Right cardiac atrium (tissue), 5 donors: ENCODE results near the gene PACSIN1. TPM values are rescaled to one million over a fixed set of nuclear protein-coding genes. Genes with fewer than 3 reads are reported as not detected.
A peak's percentile ranks its signal among the peaks of the same experiment; 100 is the strongest.

Experiments used
- ATAC-seq, 2 donors: fragments of 200-7000 bp; cut with Tn5 transposase; one replicate each; pipeline versions ENCODE4 v1.8.0 to v1.9.1; 2020; ENCODE audit warnings: moderate library complexity in 2 of 2, mild to moderate bottlenecking in 1 of 2
- DNase-seq, 3 donors: peaks; one replicate each; pipeline ENCODE4 v3.0.0-alpha.2; 2020
- H3K27ac ChIP-seq: one replicate; pipeline ENCODE4 v1.5.1; 2013; ENCODE audit warnings: mild to moderate bottlenecking, low read length, control low read depth, moderate library complexity
- H3K27me3 ChIP-seq: one replicate; pipeline ENCODE4 v1.6.1; 2013; ENCODE audit not compliant: control insufficient read depth, insufficient read depth
- H3K4me1 ChIP-seq: one replicate; pipeline ENCODE4 v1.6.1; 2013; ENCODE audit warnings: low read length; ENCODE audit not compliant: control insufficient read depth, insufficient read depth
- H3K4me3 ChIP-seq: one replicate; pipeline ENCODE4 v1.5.1; 2013; ENCODE audit warnings: low read length, control low read depth
- H3K9me3 ChIP-seq: one replicate; pipeline ENCODE4 v1.6.1; 2013; ENCODE audit warnings: low read length; ENCODE audit not compliant: control insufficient read depth
- WGBS: extraction: QIAGEN DNeasy Blood & Tissue Kit; methylation state at CpG from one replicate; pipeline ENCODE4 v1.1.7; 2013; 5-methylcytosine and 5-hydroxymethylcytosine counted together
- intact Hi-C, 4 donors: fragments of 100-400 bp; cut with DNase I; formaldehyde crosslinking; loops; one replicate each; pipeline versions ENCODE4 v1.11.0 to v1.14.0; 2022 to 2023
- long read RNA-seq, 4 donors: library from polyadenylated mRNA; unstranded; transcript quantifications; one replicate each; pipeline ENCODE4 v2.0.0, GENCODE V29; 2020 to 2021
- polyA plus RNA-seq: library from polyadenylated mRNA; stranded (reverse); fragments of 200-250 nt; gene quantifications from one replicate; pipeline ENCODE4 v1.2.3, GENCODE V29; 2013
- total RNA-seq, 4 donors: library from RNA; stranded (reverse); fragmentation: NEBNext Ultra II Directional; extraction: Animal tissue kit (Norgen Biotek cat#: 25700); gene quantifications; one replicate each; pipeline ENCODE4 v1.2.1, GENCODE V29; 2021
- donor health status: healthy with polysubstance abuse.
- donor health status: DM: no; HTN: yes; CAD: no.
- donor health status: DM: no; HTN: no; CAD: no.
- donor health status: DM: no; HTN: yes; CAD: no; lungs with severe emphysema.
- donor health status: DM: yes; HTN: yes; CAD: no.

PACSIN1 gene
- 10 to 100 TPM in 1 of 4 donors, 1 to 10 TPM in 3; 2.5 to 11.9 (median 9.8) TPM for total RNA-seq
- polyA plus RNA-seq = 14.0 TPM
- long read RNA-seq, donor 1, full-length matches to known transcripts = 7 of 31 reads
- long read RNA-seq, donor 1, partial matches to known transcripts = 24 of 31 reads
- long read RNA-seq, donor 1, other reads (novel, unspliced or antisense) = 0 of 31 reads
- long read RNA-seq, donor 2, full-length matches to known transcripts = 10 of 21 reads
- long read RNA-seq, donor 2, partial matches to known transcripts = 11 of 21 reads
- long read RNA-seq, donor 2, other reads (novel, unspliced or antisense) = 0 of 21 reads
- long read RNA-seq, donor 3, full-length matches to known transcripts = 1 of 7 reads
- long read RNA-seq, donor 3, partial matches to known transcripts = 6 of 7 reads
- long read RNA-seq, donor 3, other reads (novel, unspliced or antisense) = 0 of 7 reads
- long read RNA-seq, donor 4, full-length matches to known transcripts = 6 of 15 reads
- long read RNA-seq, donor 4, partial matches to known transcripts = 9 of 15 reads
- long read RNA-seq, donor 4, other reads (novel, unspliced or antisense) = 0 of 15 reads

GRCh38 chr6:34465531-34466241 is at the start of gene PACSIN1:
TSS of gene PACSIN1 (plus strand) at chr6:34466076. CDS start at chr6:34526306, 60,230 bp downstream.
- ATAC-seq = peak; percentile 53 to 56

GRCh38 chr6:34416877-34417371 is 49.0 kb upstream of the PACSIN1 start:
- peak overlapping the region; percentile 26 for H3K27ac ChIP-seq
- H3K4me1 ChIP-seq = no peaks in the 10 kb centered on the region
- H3K27me3 ChIP-seq = no peaks in the 10 kb centered on the region
- DNase-seq (no peak), ATAC-seq (no peak)
- intact Hi-C loops = loop anchor here in 3 of 4 donors (2.0 to 5.0 kb wide), 3 partner anchors 170 to 220 kb away; partner anchors contain the start of gene SMIM29 (in 1 of the 3)
- H3K9me3 ChIP-seq = no peaks in the 10 kb centered on the region
- 67% methylated on average over 7 of the region's 7 CpGs for WGBS
- H3K4me3 ChIP-seq = no peak overlapping the region

More at GRCh38 chr6:34465531-34466241, at the start of gene PACSIN1:
- H3K27ac ChIP-seq = no peak within 1 kb of the TSS
- H3K9me3 ChIP-seq = no peaks in the 10 kb centered on the region
- intact Hi-C loops = loop anchor here in 3 of 4 donors (10.0 kb wide), 1 partner anchor 139 kb away; no protein-coding TSS in a partner anchor
- peak within 1 kb of the TSS; percentile 30 for H3K4me3 ChIP-seq
- WGBS = 2% methylated on average over 63 of the region's 67 CpGs
- H3K27me3 ChIP-seq = no peaks in the 10 kb centered on the region
- no peaks in the 10 kb centered on the region for H3K4me1 ChIP-seq
- peak in 2 of 3 donors; percentile 54 to 63 for DNase-seq

- intact Hi-C loops = loop anchor here in 2 of 4 donors (5.0 kb wide), 2 partner anchors 171 to 221 kb away; partner anchors contain the start of gene SMIM29 (in 1 of the 2)
- 82% methylated on average over 5 of the region's 5 CpGs for WGBS
- no peak for ATAC-seq
Measured at GRCh38 chr6:34418367-34418766, 47.5 kb upstream of the PACSIN1 start.

GRCh38 chr6:34423254-34423653 is 42.6 kb upstream of the PACSIN1 start:
- Histone ChIP-seq H3K4me1 (peaks cover 3% of the 10 kb centered on the region), H3K27ac (no peak overlapping the region), H3K27me3 (no peaks in the 10 kb centered on the region), H3K4me3 (no peak overlapping the region), H3K9me3 (no peaks in the 10 kb centered on the region)
- intact Hi-C loops = loop anchor here in 1 of 4 donors (10.0 kb wide), 1 partner anchor 182 kb away; no protein-coding TSS in a partner anchor
- 91% methylated on average over 5 of the region's 5 CpGs for WGBS
- ATAC-seq (no peak), DNase-seq (no peak)

More at GRCh38 chr6:34418367-34418766, 47.5 kb upstream of the PACSIN1 start:
- DNase-seq = no peak
- H3K27me3 ChIP-seq = no peaks in the 10 kb centered on the region
- no peaks in the 10 kb centered on the region for H3K4me1 ChIP-seq
- no peak overlapping the region for H3K4me3 ChIP-seq
- no peaks in the 10 kb centered on the region for H3K9me3 ChIP-seq
- no peak overlapping the region for H3K27ac ChIP-seq

- H3K9me3 ChIP-seq = no peaks in the 10 kb centered on the region
- H3K4me3 ChIP-seq = peak overlapping the region; percentile 93
- intact Hi-C loops = loop anchor here in 1 of 4 donors (10.0 kb wide), 1 partner anchor 180 kb away; no protein-coding TSS in a partner anchor
- no peaks in the 10 kb centered on the region for H3K27me3 ChIP-seq
- 78% methylated on average over 19 of the region's 19 CpGs for WGBS
- no peak overlapping the region for H3K27ac ChIP-seq
- no peak for DNase-seq
- ATAC-seq = no peak
- H3K4me1 ChIP-seq = peaks cover 3% of the 10 kb centered on the region
Measured at GRCh38 chr6:34424200-34425131, 41.4 kb upstream of the PACSIN1 start.

- Histone ChIP-seq H3K4me1 (peaks cover 3% of the 10 kb centered on the region), H3K9me3 (no peaks in the 10 kb centered on the region), H3K27me3 (no peaks in the 10 kb centered on the region), H3K4me3 (peak overlapping the region; percentile 93), H3K27ac (peak overlapping the region; percentile 63)
- WGBS = 4% methylated on average over 10 of the region's 10 CpGs
- no peak for DNase-seq
- intact Hi-C loops = loop anchor here in 1 of 4 donors (10.0 kb wide), 1 partner anchor 180 kb away; no protein-coding TSS in a partner anchor
- ATAC-seq = no peak
Measured at GRCh38 chr6:34425132-34425497, 40.8 kb upstream of the PACSIN1 start.

GRCh38 chr6:34425498-34426410 is 40.1 kb upstream of the PACSIN1 start, which contains the start of gene RPS10:
TSS of gene RPS10 (minus strand) at chr6:34426069. CDS start at chr6:34425221, 848 bp downstream.
- peak; percentile 95 to 98 (median 98) for DNase-seq
- peak; percentile 98 to 99 for ATAC-seq
- H3K27ac ChIP-seq = peak within 1 kb of the TSS; percentile 65
- peak within 1 kb of the TSS; percentile 93 for H3K4me3 ChIP-seq
- intact Hi-C loops = loop anchor here in 1 of 4 donors (10.0 kb wide), 1 partner anchor 179 kb away; no protein-coding TSS in a partner anchor
- H3K9me3 ChIP-seq = no peaks in the 10 kb centered on the region
- no peaks in the 10 kb centered on the region for H3K27me3 ChIP-seq
- peaks cover 3% of the 10 kb centered on the region for H3K4me1 ChIP-seq
- under 1% methylated on average over 58 of the region's 58 CpGs for WGBS

- H3K4me3 ChIP-seq = no peak overlapping the region
- no peak overlapping the region for H3K27ac ChIP-seq
- H3K27me3 ChIP-seq = no peaks in the 10 kb centered on the region
- H3K9me3 ChIP-seq = no peaks in the 10 kb centered on the region
- DNase-seq (no peak), ATAC-seq (no peak)
- intact Hi-C loops = no loop called here
- H3K4me1 ChIP-seq = no peaks in the 10 kb centered on the region
- WGBS = 64% methylated on average over 5 of the region's 5 CpGs
Measured at GRCh38 chr6:34435916-34436315, 30.0 kb upstream of the PACSIN1 start.
